DOHH2 (cell line): ENCODE results near the gene VWF.

Experiments used
- EZH2phosphoT487 ChIP-seq: fragments of 200-600 bp; sonication (generic); IDR thresholded peaks from 2 replicates; pipeline ENCODE4 v1.6.1; 2017; ENCODE audit warnings: borderline replicate concordance, mild to moderate bottlenecking, antibody characterized with exemption, low read length, moderate library complexity, mixed read lengths
- TF ChIP-seq, protein P1 (sequence below): fragments of 200-600 bp; sonication (generic); IDR thresholded peaks from one replicate; pipeline ENCODE4 v1.5.1; 2014; ENCODE audit warnings: antibody characterized with exemption, mild to moderate bottlenecking, low read depth, low read length; ENCODE audit not compliant: poor library complexity, severe bottlenecking

DNA sequence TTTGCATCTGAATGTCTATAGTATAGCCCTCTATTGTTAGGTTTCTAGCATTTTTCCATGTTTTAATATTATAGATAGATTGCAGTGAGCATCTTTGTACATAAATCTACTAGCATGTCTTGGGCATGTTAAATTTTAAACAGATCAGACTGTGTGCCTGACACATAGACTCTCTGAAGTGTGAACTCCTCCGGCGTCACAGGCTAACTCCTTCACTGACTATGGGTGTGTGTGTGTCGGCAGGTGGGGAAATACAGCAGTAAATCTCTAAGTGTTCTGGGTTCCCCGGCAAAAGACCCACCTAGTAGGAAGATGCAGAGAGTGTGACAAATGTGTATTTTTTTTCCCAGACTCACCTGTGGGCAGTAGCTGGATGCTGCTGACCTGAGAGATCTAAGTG is 2.3 kb downstream of the VWF start:
- TF ChIP-seq, protein P1, sequence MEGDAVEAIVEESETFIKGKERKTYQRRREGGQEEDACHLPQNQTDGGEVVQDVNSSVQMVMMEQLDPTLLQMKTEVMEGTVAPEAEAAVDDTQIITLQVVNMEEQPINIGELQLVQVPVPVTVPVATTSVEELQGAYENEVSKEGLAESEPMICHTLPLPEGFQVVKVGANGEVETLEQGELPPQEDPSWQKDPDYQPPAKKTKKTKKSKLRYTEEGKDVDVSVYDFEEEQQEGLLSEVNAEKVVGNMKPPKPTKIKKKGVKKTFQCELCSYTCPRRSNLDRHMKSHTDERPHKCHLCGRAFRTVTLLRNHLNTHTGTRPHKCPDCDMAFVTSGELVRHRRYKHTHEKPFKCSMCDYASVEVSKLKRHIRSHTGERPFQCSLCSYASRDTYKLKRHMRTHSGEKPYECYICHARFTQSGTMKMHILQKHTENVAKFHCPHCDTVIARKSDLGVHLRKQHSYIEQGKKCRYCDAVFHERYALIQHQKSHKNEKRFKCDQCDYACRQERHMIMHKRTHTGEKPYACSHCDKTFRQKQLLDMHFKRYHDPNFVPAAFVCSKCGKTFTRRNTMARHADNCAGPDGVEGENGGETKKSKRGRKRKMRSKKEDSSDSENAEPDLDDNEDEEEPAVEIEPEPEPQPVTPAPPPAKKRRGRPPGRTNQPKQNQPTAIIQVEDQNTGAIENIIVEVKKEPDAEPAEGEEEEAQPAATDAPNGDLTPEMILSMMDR, result no peak
- TF ChIP-seq EZH2phosphoT487, result no peak
